ENCODE results near the gene CD79A.

Gene CD79A

DNA sequence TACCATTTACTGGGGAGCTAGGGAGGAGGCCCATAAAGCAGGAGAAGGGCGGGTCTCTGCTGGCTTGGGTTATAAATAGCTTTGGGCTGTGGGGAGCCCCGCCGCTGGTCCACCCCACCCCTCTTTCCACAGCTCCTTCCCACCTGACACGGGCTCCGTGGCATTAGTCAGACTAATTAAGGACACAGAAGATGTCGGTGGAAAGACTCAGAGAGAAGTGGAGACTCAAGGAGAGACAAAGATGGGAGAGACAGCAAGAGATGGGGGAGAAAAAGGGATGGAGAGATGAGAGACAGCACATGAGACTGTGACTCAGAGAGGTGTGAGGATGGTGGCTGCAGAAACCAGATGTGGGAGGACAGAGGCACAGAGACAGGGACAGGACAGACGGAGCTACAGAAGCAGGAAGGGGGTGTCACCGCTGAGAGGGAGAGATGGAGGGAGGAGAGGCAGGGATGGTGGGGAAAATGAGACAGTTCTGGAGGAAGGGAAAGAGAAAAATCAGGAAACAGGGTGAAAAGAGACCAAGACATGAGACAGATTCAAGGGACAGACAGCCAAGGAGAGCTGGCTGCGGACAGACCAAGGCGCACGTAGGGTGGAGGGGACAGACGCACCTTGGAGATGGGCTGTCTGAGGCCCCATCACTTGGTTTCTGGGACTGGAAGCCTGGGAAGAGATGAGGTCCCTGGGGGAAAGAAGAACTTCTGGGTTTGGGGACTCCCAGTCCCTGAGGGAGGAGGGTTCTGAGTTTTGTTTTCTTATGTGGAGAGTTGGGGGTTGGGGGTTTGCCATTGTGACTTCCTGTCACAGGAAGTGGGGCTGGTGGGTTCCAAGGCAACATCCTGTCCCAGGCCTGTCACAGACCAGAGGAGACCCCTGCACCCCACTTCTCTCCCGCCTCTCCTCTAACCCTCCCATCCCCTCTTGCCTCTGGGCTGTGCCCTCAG, 10.0 kb downstream of the CD79A start:
- TF ChIP-seq POLR2AphosphoS5 (IDR thresholded peaks at IDR 0.05; ENCODE audit: low read depth, low read length) = 0 out of 2 replicates have a peak, but pooled peaks have one; percentile 22
- no peak for TF ChIP-seq SIN3A (IDR thresholded peaks at IDR 0.05; ENCODE audit: borderline replicate concordance, insufficient read depth, low read length)

DNA sequence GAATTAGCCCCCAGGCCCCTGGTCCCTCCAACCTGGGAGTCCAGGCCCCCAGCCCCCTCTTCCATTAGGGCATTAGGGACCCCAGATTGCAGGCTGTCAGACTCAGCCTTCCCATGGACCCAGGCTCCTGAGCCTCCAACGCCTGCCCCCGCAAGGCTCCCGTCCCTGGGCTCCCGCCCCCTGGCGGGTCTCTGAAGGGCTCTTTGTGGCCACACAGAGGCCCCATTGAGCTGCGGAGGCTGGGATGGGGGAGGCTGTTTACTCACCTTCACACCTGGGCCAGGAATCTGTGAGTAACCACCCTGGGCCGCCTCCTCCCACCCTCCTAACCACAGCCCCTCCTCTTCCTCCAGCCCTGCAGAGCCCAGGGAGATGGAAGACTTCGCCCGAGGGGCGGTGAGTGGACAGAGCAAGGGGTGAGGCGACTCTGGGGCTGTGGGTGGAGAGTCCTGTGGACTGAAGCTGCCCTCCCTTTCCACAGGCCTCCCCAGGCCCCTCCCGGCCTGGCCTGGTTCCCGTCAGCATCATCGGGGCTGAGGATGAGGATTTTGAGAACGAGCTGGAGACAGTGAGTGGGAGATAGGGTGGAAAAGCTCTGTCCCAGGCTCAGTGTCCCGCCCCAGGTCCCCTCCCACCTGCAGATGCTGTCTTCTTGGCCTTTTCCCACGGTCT, 10.8 kb downstream of the CD79A start:
- no peak for TF ChIP-seq SIN3A (IDR thresholded peaks at IDR 0.05; ENCODE audit: borderline replicate concordance, insufficient read depth, low read length)
- TF ChIP-seq TAF1 (IDR thresholded peaks at IDR 0.05; ENCODE audit: borderline replicate concordance, insufficient read depth, low read length) = no peak
- no peak for TF ChIP-seq POLR2AphosphoS5 (IDR thresholded peaks at IDR 0.05; ENCODE audit: low read depth, low read length)
- TF ChIP-seq, protein P1, sequence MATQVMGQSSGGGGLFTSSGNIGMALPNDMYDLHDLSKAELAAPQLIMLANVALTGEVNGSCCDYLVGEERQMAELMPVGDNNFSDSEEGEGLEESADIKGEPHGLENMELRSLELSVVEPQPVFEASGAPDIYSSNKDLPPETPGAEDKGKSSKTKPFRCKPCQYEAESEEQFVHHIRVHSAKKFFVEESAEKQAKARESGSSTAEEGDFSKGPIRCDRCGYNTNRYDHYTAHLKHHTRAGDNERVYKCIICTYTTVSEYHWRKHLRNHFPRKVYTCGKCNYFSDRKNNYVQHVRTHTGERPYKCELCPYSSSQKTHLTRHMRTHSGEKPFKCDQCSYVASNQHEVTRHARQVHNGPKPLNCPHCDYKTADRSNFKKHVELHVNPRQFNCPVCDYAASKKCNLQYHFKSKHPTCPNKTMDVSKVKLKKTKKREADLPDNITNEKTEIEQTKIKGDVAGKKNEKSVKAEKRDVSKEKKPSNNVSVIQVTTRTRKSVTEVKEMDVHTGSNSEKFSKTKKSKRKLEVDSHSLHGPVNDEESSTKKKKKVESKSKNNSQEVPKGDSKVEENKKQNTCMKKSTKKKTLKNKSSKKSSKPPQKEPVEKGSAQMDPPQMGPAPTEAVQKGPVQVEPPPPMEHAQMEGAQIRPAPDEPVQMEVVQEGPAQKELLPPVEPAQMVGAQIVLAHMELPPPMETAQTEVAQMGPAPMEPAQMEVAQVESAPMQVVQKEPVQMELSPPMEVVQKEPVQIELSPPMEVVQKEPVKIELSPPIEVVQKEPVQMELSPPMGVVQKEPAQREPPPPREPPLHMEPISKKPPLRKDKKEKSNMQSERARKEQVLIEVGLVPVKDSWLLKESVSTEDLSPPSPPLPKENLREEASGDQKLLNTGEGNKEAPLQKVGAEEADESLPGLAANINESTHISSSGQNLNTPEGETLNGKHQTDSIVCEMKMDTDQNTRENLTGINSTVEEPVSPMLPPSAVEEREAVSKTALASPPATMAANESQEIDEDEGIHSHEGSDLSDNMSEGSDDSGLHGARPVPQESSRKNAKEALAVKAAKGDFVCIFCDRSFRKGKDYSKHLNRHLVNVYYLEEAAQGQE (IDR thresholded peaks at IDR 0.05; ENCODE audit: insufficient read depth in 1 of 2, low read depth in 2 of 2, low read length in 2 of 2) = no peak
- no peak for TF ChIP-seq FOXP2 (optimal IDR thresholded peaks at IDR 0.05; ENCODE audit: borderline replicate concordance, extremely low read depth, extremely low read length, insufficient read depth)

DNA sequence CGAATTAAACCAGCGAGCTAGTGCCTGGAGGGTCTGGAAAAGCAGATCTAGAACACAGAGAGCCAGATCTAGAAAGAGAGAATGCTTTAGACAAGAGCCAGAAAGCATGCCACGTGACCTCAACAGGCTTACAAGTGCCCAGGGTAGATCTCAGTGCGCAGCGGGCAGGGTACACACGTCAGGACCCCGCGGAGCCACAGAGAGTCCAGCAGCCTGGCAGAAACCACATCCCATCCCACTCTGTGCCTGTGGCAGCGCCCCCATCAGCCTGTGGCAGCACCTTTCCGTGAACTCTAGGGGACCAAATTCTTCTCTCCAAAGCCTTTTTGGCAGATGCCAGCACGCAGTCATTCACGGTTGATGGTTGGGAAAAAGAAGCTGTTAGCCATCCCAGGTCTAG, 11.8 kb downstream of the CD79A start:
- no peak for TF ChIP-seq TAF1 (IDR thresholded peaks at IDR 0.05; ENCODE audit: borderline replicate concordance, insufficient read depth, low read length)
- TF ChIP-seq, protein P1 (IDR thresholded peaks at IDR 0.05; ENCODE audit: insufficient read depth in 1 of 2, low read depth in 2 of 2, low read length in 2 of 2) = no peak
- no peak for TF ChIP-seq FOXP2 (optimal IDR thresholded peaks at IDR 0.05; ENCODE audit: borderline replicate concordance, extremely low read depth, extremely low read length, insufficient read depth)
- TF ChIP-seq POLR2AphosphoS5 (IDR thresholded peaks at IDR 0.05; ENCODE audit: low read depth, low read length) = no peak
- no peak for TF ChIP-seq SIN3A (IDR thresholded peaks at IDR 0.05; ENCODE audit: borderline replicate concordance, insufficient read depth, low read length)

DNA sequence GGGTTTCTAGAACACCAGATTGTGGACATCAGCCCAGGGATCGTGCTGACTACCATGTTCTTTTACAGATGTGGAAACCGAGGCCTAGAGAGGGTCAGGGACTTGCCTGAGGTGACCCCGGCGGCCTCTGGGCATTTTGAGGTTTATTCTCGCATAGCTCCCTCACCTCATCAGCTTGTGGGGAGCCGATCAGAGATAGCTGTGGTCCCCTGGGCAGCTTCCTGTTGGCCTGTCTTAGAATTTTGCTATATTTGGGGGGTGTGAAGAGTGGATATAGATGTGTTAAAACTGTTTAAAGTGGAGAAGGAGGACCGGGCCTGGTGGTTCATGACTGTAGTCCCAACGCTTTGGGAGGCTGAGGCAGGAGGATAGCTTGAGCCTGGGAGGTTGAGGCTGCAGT, 12.8 kb downstream of the CD79A start:
- no peak for TF ChIP-seq POLR2AphosphoS5 (IDR thresholded peaks at IDR 0.05; ENCODE audit: low read depth, low read length)
- TF ChIP-seq TAF1 (IDR thresholded peaks at IDR 0.05; ENCODE audit: borderline replicate concordance, insufficient read depth, low read length) = no peak
- TF ChIP-seq, protein P1 (IDR thresholded peaks at IDR 0.05; ENCODE audit: insufficient read depth in 1 of 2, low read depth in 2 of 2, low read length in 2 of 2) = no peak
- TF ChIP-seq SIN3A (IDR thresholded peaks at IDR 0.05; ENCODE audit: borderline replicate concordance, insufficient read depth, low read length) = no peak

DNA sequence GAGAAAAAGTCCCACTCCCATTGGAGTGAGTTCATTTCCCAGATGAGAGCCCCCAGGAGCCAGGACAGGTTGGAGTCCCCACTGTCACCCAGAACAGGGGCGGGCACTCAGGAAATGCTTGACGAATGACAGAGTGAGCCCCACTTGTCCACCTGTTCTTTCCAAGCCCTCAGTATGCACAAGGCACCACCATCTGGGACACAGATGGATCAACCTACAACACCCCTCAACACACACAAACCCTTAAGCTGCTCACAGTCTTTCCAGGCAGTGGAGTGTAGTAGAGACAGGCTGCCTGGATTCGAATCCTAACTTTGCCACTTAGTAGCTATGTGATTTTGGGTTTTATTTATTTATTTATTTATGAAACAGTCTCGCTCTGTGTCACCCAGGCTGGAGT, 13.9 kb downstream of the CD79A start:
- TF ChIP-seq FOXP2 (optimal IDR thresholded peaks at IDR 0.05; ENCODE audit: borderline replicate concordance, extremely low read depth, extremely low read length, insufficient read depth) = no peak

Data from PFSK-1 (cell line).